Ammon's horn (tissue), 1 donor: ENCODE data around the gene RPP38.
A peak's percentile ranks its signal among the peaks of the same experiment; 100 is the strongest.

Experiments
- DNase-seq: peaks from one replicate; pipeline ENCODE4 v3.0.0-alpha.2; 2016; ENCODE audit warnings: low spot score

RPP38 gene

DNA sequence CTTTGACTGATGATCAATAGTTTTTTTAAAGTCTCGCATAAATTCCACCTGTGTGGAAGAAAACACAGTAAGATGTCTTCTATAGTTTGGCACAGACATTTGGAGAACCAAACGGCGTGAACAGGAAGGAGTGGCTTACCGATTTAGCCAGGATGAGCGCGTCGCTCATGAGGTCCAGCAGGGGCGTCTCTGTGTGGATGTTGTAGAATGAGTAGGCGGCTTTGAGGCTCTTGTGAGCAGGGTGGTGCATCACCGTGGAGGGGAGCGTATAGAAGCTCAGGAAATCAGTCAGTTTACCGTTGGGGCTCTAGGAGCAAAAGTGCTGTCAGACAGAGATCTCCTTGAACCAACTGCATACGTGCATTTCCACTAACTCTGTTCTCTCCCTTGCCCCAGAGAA is 15.5 kb downstream of the RPP38 start:
- DNase-seq: no peak

DNA sequence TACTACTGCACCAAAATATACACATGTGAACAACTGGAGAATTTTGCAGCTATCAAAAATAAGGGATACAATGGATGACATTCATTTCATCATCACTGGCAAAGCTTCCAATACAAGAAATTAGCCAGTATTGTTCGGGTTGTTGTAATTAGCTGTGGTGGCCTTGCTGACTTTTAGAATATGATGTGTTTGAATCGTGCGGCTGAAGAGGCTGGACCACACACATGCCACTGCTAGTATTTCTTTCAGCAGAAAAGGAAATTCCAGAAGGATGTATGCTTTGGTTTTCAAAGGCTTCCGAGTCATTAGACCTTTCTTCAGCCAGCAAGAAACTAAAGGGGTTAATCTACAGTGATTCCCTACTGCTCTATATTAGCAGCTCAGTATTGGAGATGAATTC is 16.6 kb downstream of the RPP38 start:
- no peak for DNase-seq

DNA sequence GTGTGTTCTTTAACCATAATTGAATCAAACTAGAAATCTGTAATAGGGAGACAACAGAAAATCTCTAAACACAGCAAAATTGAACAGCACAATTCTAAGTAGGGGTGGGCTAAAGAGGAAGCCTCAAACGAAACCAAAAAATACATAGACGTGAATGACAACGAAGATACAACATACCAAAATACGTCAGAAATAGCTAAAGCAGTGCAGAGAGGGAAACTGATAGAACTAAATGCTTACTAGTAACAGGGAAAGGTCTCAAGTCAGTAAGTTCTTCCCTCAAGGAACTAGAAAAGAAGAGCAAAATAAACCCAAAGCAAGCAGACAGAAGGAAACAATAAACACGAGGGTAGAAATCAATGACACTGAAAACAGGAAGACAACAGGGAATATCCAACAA is 19.1 kb downstream of the RPP38 start:
- no peak for DNase-seq

DNA sequence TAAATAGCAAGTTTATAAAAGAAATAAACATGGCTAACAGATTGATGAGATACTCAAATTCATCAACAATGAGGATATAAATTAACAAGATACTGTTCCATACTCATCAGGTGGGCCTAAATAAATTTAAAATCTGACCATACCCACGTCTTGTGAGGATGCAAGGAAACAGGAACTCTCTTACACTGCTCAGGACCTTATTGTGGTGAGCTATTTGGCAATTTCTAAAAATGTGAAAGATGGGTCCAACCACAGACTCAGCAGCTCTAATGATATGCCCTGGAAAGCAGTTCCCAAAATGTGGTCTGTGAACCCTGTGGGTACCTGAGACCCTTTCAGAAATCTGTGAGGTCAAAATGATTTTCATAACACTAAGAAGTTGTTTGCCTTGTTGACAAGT is 21.5 kb downstream of the RPP38 start:
- DNase-seq: no peak

DNA sequence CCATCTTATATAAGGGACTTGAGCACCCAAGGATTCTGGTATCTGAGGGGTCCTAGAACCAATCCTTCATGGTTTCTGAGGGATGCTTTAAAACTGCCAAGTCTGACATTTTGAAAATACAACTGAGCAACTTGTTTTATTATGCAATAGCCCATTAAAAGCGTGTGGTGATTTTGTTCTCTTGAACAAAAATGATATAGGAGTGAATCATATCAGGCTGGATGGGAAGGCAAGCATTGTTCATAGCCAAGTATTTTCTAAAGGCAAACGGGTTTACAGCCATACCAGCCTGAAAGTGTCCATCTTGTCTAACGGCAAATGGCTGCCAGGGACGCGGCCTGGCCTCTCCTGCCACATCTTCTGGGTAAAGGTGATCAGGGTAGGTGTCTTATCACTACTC is 23.4 kb downstream of the RPP38 start:
- no peak for DNase-seq

DNA sequence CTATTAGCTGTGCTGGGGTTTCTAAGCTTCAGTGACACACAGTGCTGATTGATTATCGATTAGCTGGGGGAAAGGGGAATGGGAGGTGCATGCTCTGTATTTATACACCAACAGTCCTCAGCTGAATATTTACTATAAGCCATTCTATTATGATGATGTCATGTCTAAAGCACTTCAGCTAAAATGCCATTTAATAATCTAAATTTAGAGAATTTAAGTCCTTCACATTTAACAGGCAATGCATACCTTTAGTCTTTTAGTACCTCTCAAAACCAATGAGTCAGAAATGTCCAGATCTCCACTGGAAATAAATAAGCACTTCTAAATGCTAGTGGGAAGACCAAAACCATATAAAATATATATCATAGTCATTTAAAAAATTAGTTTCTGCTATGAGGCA is 24.6 kb downstream of the RPP38 start:
- no peak for DNase-seq

DNA sequence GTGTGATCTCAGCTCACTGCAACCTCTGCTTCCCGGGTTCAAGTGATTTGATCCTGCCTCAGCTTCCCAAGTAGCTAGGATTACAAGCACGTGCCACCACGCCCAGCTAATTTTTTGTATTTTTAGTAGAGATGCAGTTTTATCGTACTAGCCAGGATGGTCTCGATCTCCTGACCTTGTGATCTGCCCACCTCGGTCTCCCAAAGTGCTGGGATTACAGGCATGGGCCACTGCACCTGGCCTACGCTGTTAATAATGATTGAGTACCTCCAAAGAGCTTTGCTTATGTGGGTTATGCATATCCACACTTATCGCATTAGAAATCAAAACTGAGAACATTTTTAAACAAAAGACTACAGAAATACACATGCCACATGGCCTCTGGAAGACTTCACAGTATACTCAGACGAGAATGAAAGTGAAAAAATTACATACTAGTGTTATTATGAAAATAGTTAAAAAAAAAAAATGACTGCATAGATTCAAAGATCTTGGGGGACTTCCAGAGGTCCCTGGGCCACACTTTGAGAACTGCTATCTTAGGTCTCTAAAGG is 25.4 kb downstream of the RPP38 start:
- no peak for DNase-seq

DNA sequence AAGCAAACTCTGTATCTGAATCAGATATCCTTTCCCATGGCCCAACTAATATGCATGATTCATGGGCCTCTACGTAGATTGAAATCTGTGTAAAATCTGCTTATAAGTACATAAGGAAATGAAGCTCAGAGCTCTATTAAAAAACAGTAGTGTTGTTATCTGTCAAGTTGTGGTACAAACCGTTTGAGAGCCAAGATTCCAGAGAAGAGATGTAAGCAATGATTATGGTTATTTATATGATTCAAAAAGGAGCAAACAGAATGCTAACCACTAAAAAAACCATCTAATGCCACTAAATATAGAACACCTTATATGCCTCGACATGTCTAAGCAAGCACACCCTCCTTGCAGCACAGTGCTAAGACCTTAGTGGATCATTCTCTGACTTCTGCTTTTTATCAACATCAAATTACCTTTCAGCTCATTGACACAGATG is 26.6 kb downstream of the RPP38 start:
- DNase-seq: no peak

DNA sequence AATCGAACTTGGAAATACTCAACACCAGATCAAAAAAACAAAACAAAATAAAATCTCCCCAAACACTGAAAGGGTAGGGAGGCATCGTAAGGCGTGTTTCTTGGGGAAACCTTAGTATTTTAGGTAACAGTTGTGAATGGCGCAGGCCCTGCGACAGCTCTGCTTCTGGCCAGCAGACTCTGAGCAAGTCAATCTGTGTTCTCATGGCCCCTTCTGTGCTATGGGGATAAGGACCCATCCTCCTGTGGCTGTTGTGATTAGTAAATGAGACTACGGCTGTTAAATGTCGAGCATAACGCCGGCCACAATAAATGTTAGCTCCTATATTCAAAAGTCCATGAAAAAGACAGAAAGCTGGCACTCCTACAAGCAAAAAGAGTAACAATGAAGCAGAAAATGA is 27.0 kb downstream of the RPP38 start:
- no peak for DNase-seq

DNA sequence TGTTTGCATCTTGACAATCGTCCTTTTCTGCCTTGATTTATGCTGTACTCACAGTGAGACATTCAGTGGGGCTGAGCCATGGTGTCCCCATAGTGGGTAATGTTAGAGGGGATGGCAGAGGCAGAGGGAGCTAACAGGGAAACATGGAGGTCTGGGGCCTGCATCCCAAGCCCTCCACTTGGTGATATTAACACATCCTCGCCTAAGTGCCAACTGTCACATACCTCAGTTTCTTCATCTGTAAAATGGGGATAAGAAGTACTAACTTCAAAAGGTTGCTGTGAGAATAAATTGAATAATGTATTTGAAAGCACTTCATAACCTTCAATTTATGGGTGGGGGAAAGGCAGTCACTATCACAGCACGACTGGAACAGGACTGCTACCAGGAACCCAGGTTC is 27.8 kb downstream of the RPP38 start:
- no peak for DNase-seq

DNA sequence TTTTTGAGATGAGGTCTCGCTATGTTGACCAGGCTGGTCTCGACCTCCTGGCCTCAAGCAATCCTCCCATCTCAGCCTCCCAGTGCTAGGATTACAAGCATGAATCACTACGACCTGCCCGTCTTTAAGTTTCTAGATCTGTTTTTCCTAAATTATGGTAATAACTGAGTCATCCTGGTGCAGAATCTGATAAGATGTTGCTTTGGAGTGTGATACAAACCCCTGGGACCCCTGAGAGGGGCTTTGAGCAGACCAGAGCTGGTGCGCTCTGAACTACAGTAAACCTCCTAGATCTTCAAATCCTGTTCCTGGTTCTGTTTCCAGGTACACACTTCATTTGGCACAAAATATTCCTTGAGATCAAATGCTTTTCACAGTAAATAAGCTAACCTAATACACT is 34.2 kb downstream of the RPP38 start:
- no peak for DNase-seq

DNA sequence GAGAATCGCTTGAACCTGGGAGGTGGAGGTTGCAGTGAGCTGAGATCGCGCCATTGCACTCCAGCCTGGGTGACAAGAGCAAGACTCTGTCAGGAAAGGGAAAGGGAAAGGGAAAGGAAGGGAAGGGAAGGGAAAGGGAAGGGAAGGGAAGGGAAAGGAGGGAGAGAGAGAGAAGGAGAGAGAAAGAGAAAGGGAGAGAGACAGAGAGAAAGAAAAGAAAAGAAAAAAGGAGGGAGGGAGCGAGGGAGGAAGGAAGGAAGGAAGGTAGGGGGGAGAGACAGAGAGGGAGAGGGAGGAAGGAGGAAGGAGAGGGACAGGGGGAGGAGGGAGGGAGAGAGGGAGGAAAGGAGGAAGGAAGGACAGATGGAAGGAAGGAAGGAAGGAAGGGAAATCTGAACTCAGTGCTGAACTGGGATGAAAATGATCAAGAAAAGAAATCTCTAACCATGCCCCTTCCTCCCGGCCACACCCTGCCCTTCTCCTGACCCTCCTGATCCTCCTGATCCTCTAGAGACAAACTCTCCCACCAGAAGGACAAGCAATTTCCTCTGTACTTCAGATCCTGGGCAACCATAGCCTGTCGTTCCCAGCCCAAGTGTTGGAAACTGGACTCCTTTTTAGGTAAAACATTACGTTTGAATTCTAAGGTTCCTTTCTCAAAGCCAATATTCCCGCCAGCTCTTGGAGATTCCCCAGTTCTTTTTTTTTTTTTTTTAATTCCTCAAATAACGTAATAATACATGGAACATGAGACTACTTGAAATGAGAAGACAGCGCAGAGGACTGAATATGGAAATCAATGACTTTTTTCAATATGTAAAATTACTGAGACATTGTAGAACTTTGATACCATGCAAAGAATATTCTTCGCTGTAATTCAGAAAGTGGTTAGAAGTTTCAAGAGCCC is 39.2 kb downstream of the RPP38 start:
- DNase-seq: no peak

DNA sequence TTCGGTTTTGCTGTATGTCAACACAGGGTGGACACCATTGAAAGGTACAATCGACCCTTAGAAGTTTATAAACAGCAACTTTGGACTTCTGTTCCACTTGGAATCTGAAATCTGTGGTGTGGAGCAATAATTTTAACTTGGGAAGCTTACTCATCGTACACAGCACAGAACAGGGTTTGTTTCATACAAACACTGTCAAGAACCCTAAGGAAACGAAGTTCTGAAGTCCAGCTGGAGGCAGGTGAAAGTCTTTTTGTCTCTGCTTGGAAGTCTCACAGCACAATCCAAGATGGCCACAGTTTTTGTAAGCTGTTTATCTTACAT is 39.8 kb downstream of the RPP38 start:
- DNase-seq: no peak

DNA sequence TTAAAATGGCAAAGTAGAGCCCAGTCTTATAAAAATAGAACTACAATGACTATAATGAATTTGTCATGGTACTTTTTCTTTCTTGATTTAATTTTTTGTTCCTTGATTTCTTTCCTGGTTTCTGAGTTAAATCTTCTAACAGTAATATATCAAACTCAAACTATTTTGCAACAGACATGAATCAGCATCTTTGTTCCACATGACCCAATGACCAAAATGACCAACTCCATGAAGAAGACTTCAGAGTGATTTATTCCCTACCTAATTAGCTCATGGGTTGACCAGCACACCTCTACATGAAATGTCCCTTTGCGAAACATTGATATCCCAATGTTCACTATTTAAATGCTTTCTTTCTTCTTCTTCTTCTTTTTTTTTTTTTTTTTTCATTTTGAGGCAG is 40.5 kb downstream of the RPP38 start:
- no peak for DNase-seq

DNA sequence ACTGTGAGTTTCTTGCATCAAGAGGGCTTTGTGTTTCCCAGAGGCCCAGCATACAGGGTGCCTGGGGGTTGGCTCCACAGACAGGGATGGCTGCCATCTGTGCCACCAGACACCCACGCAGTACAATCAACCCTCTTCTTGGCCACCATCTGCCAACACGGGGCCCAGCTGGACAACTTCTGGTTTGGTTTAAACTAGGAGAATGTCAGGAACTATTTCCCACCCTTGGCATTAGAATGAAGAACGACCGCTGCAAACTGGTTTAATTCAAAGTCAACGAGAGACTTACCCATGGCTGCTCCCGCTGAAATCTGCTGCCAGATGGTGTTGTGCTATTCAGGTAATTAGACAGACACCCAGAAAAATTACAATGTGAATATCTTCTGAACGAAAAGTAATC is 43.5 kb downstream of the RPP38 start:
- peak; percentile 57 for DNase-seq

DNA sequence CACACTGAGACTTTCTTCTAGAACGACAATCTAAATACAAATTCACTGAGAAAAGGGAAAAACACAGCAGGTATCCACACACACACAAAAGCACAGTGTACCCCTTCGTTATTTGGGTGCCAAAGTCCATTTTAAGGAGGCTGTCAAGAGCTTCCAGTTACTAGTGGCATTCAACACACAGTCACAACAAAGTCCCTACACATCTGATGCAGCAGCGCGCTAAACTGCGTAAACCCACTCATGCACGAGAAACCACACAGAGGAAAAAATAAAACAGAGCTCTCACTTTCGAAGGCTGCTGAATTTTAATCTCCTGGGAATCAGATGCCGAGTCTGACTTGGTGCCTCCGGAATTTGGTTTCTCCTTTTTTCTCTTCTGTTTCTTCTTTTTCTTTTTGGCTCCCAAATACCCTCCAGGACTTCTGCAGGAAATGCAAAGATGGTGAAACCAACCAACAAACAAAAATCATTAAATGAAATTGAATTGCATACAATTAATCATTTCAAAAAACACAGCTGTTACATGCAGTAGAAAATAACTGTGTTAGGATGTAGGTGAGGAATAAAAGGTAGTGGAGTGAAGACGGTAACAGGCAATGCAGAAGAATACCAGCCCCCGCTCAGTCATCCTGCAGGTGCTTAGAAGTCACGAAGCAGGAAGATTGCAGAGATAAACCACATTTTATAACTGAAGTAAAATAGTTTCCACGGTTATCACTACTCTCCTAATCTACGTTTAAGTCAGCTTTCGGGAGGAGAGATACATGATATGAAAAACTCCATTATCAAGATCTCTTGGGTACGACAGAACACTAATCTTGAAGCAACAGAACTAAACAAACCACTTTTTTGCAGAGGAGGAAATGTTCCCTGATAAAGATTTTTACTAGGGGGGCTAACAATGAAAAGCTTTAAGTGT is 44.2 kb downstream of the RPP38 start:
- peak; percentile 43 for DNase-seq

DNA sequence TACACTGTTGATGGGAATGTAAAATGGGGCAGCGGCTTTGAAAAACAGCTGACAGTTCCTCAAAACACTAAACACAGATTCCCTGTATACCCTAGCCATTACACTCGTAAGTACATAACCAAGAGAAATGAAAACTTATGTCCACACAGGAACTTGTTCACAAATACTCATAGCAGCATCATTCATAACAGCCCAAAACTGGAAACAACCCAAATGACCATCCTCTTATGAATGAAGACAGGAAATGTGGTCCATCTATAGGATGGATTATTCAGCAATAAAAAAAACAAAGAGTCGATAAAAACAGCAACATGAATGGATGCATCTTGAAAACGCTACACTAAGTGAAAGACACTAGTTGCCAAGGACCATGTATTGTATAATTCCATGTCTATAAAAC is 47.6 kb downstream of the RPP38 start:
- no peak for DNase-seq

DNA sequence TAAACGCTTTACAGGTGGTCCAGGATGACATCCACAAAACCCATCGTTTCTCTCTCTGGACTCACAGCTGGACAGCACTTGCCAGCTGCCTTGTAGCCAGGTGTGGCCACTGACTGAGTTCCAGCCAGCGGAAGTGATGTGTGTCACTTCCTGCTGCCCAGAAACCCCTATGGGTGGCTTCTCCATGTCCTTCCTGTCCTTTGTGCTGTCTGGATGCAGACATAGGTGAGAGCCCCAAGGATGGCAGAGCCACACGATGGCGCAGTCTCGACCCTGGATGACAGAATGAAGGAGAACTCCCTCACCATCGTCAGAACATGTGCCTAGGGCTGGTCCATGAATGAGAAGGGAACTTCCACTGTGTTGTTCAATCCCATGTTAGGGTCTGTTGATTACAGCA is 49.2 kb downstream of the RPP38 start:
- DNase-seq: no peak

DNA sequence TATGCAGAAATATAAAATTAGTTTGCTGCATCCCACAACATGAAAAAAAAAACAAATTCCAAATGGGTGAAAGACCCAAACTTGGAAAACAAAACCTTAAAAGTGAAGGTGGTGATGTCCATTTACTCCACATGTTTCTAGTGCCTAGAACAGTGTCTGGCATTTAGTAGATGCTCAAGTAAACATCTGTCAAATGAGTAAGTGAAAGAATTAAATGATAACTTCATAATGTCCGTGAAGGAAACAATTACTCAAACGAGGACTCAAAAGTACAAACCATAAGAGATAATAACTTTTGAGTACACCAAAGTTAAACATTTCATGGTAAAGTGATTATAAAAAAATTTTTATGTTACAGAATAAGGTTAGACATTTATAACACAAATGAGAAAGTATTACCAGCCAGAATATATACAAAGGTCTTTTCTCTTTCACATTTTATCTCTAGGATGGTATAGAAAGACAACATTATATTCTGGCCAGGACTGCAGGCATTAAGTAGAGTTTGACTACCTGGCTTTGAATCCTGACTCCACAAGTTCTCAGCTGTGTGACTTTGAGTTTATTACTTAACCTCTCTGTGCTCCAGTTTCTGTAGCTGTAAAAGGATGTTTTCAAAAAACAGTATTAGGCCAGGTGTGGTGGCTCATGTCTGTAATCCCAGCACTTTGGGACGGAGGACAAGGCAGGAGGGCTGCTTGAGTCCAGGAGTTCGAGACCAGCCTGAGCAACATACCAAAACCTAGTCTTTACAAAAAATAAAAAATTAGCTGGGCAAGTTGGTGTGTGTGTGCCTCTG is 50.6 kb downstream of the RPP38 start:
- no peak for DNase-seq

DNA sequence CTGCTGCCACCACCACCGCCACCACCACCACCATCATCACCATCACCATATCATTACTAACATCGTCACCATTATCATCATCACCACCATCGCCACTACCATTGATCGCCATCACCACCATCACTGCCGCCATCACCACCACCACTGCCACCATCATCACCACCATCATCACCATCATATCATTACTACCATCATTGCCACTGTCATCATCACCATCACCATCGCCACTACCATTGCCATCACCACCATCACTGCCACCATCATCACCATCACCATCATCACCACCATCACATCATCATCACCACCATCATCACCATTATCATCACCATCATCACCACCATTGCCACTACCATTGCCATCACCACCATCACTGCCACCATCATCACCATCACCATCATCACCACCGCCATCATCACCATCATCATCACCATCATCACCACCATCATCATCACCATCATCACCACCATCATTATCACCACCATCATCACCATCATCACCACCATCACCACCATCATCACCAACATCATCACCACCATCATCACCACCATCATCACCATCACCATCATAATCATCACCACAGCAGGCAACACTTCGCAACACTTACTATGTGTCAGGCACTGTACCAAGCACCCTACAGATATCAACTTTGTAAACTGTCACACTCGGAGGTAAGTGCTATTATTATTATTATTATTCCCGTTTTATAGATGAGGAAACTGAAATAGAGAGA is 52.1 kb downstream of the RPP38 start:
- no peak for DNase-seq

DNA sequence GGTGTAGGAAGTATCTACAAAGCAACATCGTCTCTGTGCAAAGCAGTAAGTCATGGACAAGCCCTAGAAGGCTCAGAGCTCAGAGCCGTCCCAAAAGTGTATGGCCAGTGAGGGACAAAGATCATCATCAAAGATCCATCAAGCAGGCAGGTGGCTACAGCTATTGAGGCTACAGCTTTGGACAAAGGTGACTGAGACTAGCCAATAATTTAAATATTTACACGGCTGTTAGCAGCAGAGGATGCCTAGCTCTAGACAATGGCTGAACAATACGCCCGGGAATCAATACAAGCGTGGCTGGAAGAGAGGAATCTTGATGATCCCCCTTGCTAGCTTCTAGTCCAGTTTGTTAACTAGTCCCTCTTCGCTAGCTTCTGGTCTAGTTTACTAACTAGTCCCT is 53.4 kb downstream of the RPP38 start:
- DNase-seq: no peak
